Urothelium cell line (cell line): ENCODE results near the gene ABLIM2.
"Not testable (repeated sequence)": the region's sequence is repeated elsewhere in the genome, so short reads cannot be mapped to it uniquely, and the experiment has no call there.

Source experiments
- DNase-seq: peaks from one replicate; pipeline ENCODE4 v3.0.0; 2011; ENCODE audit warnings: low spot score, mixed read lengths
- FAIRE-seq: peaks from 2 replicates; lab custom pipeline; 2011; peaks lifted over from hg19 to GRCh38; lab: Jason Lieb, UNC

The ABLIM2 gene

GRCh38 chr4:7947927-7948326, 210.7 kb downstream of the ABLIM2 start:
- no peak for FAIRE-seq
- no peak for DNase-seq

GRCh38 chr4:7945709-7946380, 212.8 kb downstream of the ABLIM2 start:
- DNase-seq (no peak), FAIRE-seq (no peak)

- no peak for FAIRE-seq
- DNase-seq: no peak
Observed at GRCh38 chr4:7944599-7945220, 213.9 kb downstream of the ABLIM2 start.

GRCh38 chr4:7943688-7944087, 214.9 kb downstream of the ABLIM2 start:
- DNase-seq, FAIRE-seq: not testable (repeated sequence)

GRCh38 chr4:7943211-7943610, 215.4 kb downstream of the ABLIM2 start:
- no peak for FAIRE-seq
- no peak for DNase-seq

GRCh38 chr4:7941965-7942496, 216.6 kb downstream of the ABLIM2 start:
- no peak for FAIRE-seq
- DNase-seq: no peak

GRCh38 chr4:7941111-7941964, 217.3 kb downstream of the ABLIM2 start:
- FAIRE-seq (no peak), DNase-seq (no peak)

- DNase-seq (peak; percentile 96), FAIRE-seq (no peak)
Observed at GRCh38 chr4:7939377-7940108, 219.1 kb downstream of the ABLIM2 start, which contains the start of gene AFAP1. Gene AFAP1 (minus strand): TSS chr4:7939861. CDS start chr4:7872078, 67,783 bp downstream.

GRCh38 chr4:7938609-7939376, 219.8 kb downstream of the ABLIM2 start:
- peak; percentile 42 for DNase-seq
- no peak for FAIRE-seq

GRCh38 chr4:7938266-7938608, 220.4 kb downstream of the ABLIM2 start:
- DNase-seq: no peak
- FAIRE-seq: no peak

GRCh38 chr4:7937006-7937405, 221.6 kb downstream of the ABLIM2 start:
- FAIRE-seq (no peak), DNase-seq (no peak)

GRCh38 chr4:7933651-7934510, 224.7 kb downstream of the ABLIM2 start:
- DNase-seq (no peak), FAIRE-seq (no peak)

GRCh38 chr4:7932287-7932686, 226.3 kb downstream of the ABLIM2 start:
- FAIRE-seq: no peak
- no peak for DNase-seq

- FAIRE-seq (no peak), DNase-seq (no peak)
Observed at GRCh38 chr4:7929118-7929951, 229.3 kb downstream of the ABLIM2 start.

GRCh38 chr4:7928711-7929110, 229.9 kb downstream of the ABLIM2 start:
- FAIRE-seq (no peak), DNase-seq (no peak)

GRCh38 chr4:7926822-7927221, 231.8 kb downstream of the ABLIM2 start:
- no peak for FAIRE-seq
- no peak for DNase-seq

- no peak for FAIRE-seq
- no peak for DNase-seq
Observed at GRCh38 chr4:7924570-7924969, 234.0 kb downstream of the ABLIM2 start.

- FAIRE-seq (no peak), DNase-seq (no peak)
Observed at GRCh38 chr4:7924163-7924562, 234.4 kb downstream of the ABLIM2 start.
